ENCODE measurements around the gene AK5.

Gene AK5

GRCh38 chr1:77514921-77515776 lies 233.3 kb downstream of the AK5 start:
- no peak for TF ChIP-seq CTCF (IDR thresholded peaks at IDR 0.05)

- no peak for TF ChIP-seq CTCF (IDR thresholded peaks at IDR 0.05)
These were observed 234.3 kb downstream of the AK5 start for GRCh38 chr1:77516106-77516505.

- no peak for TF ChIP-seq CTCF (IDR thresholded peaks at IDR 0.05)
These were observed 242.2 kb downstream of the AK5 start for GRCh38 chr1:77524038-77524437.

GRCh38 chr1:77532641-77533040 lies 250.8 kb downstream of the AK5 start:
- no peak for TF ChIP-seq CTCF (IDR thresholded peaks at IDR 0.05)

- peak; percentile 79 for TF ChIP-seq CTCF (IDR thresholded peaks at IDR 0.05)
These were observed 252.0 kb downstream of the AK5 start for GRCh38 chr1:77533660-77534305.

GRCh38 chr1:77534456-77534855 lies 252.6 kb downstream of the AK5 start:
- TF ChIP-seq CTCF (IDR thresholded peaks at IDR 0.05) = no peak

- no peak for TF ChIP-seq CTCF (IDR thresholded peaks at IDR 0.05)
These were observed 255.0 kb downstream of the AK5 start for GRCh38 chr1:77536813-77537212.
